HL-60 (cell line): ENCODE results near the gene COPZ2.

ENCODE experiments used
- DNase-seq, 2 experiments: peaks; one replicate each; pipeline ENCODE4 v3.0.0-alpha.2; 2010 to 2020; ENCODE audit warnings: low read depth in 1 of 2, low spot score in 1 of 2
- H3K27ac ChIP-seq: fragments of 250-450 bp; sonication (Bioruptor Pico); replicated peaks from 2 replicates; pipeline ENCODE4 v1.5.1; 2020; ENCODE audit warnings: mild to moderate bottlenecking, moderate library complexity
- H3K27me3 ChIP-seq: fragments of 250-450 bp; sonication (Bioruptor Pico); 2 replicates; pipeline ENCODE4 v1.5.1; 2021; ENCODE audit warnings: mild to moderate bottlenecking, moderate library complexity; ENCODE audit not compliant: insufficient read depth, poor library complexity, severe bottlenecking
- H3K4me3 ChIP-seq: replicated peaks from 2 replicates; pipeline ENCODE4 v1.5.1; 2011; ENCODE audit warnings: mild to moderate bottlenecking, control low read depth, low read length; ENCODE audit not compliant: insufficient read depth
- GABPA ChIP-seq: IDR thresholded peaks from 2 replicates; pipeline ENCODE4 v1.6.1; 2012; ENCODE audit warnings: low read depth
- POLR2AphosphoS5 ChIP-seq: IDR thresholded peaks from 2 replicates; pipeline ENCODE4 v1.6.1; 2012; ENCODE audit warnings: low read depth
- SPI1 ChIP-seq: IDR thresholded peaks from 2 replicates; pipeline ENCODE4 v1.6.1; 2012; ENCODE audit warnings: low read depth, mild to moderate bottlenecking, borderline replicate concordance
- TF ChIP-seq, protein P1 (sequence below): IDR thresholded peaks from one replicate; pipeline ENCODE4 v1.5.1; 2011; ENCODE audit warnings: low read length, control low read depth, inconsistent platforms; ENCODE audit not compliant: insufficient read depth
- TF ChIP-seq, protein P2 (sequence below): IDR thresholded peaks from 2 replicates; pipeline ENCODE4 v1.6.1; 2012; ENCODE audit warnings: low read depth; ENCODE audit not compliant: insufficient replicate concordance

Gene COPZ2

DNA sequence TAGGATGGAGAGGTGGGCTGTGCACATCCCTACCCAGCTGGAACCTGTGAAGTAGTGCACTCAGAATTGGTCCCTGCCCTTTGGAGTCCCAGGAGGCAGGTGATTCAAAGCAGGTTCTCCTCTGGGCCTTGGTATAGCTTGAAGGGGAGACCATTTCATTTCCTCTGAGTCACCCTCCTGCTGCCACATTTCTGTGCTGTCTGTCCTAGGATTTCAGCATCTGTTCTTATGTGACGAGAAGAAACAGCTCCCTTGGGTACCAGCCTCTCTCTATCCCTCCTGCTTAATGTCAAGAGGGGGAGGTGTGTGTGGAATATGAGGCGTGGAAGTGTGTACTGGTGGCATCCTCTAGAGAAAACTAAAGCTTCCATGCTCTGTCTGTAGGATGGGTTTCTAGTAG lies 5.6 kb upstream of the COPZ2 start:
- H3K4me3 ChIP-seq = no peak overlapping the region
- no peak for DNase-seq
- no peak for TF ChIP-seq GABPA
- TF ChIP-seq SPI1 = no peak
- TF ChIP-seq POLR2AphosphoS5 = no peak
- TF ChIP-seq, protein P1, sequence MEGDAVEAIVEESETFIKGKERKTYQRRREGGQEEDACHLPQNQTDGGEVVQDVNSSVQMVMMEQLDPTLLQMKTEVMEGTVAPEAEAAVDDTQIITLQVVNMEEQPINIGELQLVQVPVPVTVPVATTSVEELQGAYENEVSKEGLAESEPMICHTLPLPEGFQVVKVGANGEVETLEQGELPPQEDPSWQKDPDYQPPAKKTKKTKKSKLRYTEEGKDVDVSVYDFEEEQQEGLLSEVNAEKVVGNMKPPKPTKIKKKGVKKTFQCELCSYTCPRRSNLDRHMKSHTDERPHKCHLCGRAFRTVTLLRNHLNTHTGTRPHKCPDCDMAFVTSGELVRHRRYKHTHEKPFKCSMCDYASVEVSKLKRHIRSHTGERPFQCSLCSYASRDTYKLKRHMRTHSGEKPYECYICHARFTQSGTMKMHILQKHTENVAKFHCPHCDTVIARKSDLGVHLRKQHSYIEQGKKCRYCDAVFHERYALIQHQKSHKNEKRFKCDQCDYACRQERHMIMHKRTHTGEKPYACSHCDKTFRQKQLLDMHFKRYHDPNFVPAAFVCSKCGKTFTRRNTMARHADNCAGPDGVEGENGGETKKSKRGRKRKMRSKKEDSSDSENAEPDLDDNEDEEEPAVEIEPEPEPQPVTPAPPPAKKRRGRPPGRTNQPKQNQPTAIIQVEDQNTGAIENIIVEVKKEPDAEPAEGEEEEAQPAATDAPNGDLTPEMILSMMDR = no peak
- TF ChIP-seq, protein P2, sequence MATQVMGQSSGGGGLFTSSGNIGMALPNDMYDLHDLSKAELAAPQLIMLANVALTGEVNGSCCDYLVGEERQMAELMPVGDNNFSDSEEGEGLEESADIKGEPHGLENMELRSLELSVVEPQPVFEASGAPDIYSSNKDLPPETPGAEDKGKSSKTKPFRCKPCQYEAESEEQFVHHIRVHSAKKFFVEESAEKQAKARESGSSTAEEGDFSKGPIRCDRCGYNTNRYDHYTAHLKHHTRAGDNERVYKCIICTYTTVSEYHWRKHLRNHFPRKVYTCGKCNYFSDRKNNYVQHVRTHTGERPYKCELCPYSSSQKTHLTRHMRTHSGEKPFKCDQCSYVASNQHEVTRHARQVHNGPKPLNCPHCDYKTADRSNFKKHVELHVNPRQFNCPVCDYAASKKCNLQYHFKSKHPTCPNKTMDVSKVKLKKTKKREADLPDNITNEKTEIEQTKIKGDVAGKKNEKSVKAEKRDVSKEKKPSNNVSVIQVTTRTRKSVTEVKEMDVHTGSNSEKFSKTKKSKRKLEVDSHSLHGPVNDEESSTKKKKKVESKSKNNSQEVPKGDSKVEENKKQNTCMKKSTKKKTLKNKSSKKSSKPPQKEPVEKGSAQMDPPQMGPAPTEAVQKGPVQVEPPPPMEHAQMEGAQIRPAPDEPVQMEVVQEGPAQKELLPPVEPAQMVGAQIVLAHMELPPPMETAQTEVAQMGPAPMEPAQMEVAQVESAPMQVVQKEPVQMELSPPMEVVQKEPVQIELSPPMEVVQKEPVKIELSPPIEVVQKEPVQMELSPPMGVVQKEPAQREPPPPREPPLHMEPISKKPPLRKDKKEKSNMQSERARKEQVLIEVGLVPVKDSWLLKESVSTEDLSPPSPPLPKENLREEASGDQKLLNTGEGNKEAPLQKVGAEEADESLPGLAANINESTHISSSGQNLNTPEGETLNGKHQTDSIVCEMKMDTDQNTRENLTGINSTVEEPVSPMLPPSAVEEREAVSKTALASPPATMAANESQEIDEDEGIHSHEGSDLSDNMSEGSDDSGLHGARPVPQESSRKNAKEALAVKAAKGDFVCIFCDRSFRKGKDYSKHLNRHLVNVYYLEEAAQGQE = no peak
- no peak overlapping the region for H3K27ac ChIP-seq
- peaks cover 5% of the 10 kb centered on the region for H3K27me3 ChIP-seq

DNA sequence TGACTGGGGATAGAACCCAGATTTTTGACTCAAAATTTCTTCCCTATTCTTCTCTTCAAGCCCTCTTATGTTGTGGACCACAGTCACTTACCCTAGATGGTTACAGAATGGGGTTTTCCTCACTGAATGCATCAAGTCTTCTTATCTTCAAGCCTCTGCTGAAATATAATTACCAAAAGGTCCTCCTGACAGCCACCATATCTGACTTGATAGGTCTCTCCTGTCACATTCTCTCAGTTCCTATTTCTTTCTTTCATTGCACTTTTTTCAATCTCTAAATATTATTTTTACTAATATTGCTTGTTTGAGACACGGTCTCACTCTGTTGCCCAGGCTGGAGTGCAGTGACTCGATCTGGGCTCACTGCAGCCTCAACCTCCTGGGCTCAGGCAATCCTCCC lies 1.1 kb upstream of the COPZ2 start:
- H3K4me3 ChIP-seq = no peak overlapping the region
- peaks cover 26% of the 10 kb centered on the region for H3K27me3 ChIP-seq
- H3K27ac ChIP-seq = no peak overlapping the region

DNA sequence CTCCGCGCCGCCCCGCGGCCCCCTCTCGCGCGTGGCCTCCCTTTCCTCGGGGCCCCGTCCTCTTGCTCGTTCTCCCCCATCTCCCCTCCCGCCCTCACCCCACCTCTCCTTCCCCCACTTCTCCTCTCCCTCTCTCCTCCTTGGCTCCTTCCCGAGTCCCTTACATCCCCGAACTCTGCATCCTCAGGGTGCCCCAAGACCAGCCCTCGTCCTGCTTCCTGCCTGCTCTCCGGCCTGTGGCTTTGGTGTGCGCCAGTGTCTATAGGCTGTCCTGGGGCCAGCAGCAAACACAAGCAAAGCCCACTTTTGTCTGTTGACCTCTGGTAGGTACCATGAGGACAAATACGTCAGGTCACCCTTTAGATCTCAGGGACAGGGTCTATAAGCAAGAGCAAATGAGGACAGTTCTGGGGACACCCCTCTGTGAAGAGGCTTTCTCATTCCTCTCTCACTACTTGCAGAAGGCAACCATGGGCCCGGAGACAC lies 284 bp upstream of the COPZ2 start:
- Histone ChIP-seq H3K27me3 (peaks cover 26% of the 10 kb centered on the region), H3K4me3 (no peak overlapping the region), H3K27ac (no peak overlapping the region)
- DNase-seq = no peak
- TF ChIP-seq SPI1 (no peak), POLR2AphosphoS5 (no peak), GABPA (no peak)
- TF ChIP-seq, protein P1 = no peak
- TF ChIP-seq, protein P2 = no peak

More for the DNA sequence above, 1.1 kb upstream of the COPZ2 start:
- no peak for DNase-seq
- TF ChIP-seq GABPA = no peak
- no peak for TF ChIP-seq SPI1
- TF ChIP-seq, protein P1 = no peak
- TF ChIP-seq, protein P2 = no peak
- no peak for TF ChIP-seq POLR2AphosphoS5
